ENCODE measurements around the gene SHC1. TPM values are rescaled to one million over a fixed set of nuclear protein-coding genes. Genes with fewer than 3 reads are reported as not detected.

SHC1 gene
- total RNA-seq, 2 donors from 2014 or later: 98.3 to 104 TPM

DNA sequence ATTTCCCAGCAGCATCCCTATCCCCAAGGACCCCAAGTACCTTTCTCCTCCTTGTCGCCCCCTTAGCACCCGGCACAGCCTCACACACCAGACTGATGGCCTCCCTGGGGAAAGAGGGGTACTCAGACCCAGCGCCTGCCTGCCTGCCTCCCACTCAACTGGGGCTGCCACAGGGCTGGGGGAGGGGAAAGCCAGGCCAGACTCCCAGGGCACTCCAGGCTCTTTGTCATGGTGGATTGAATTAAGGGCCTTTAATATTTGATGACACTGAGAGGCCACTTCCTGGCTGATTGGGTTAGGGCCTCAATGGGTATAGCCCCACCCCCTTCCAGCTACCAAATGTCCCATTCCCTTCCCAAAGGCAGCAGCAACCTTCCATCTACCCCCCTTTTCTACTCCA lies 1.8 kb downstream of the SHC1 start:
- no peak overlapping the region for H3K27ac ChIP-seq
- H3K4me1 ChIP-seq: peaks cover 21% of the 10 kb centered on the region
- DNase-seq: no peak
- intact Hi-C loops (cut with DNase I): no loop called here
- H3K27me3 ChIP-seq: no peaks in the 10 kb centered on the region
- no peak overlapping the region for H3K9ac ChIP-seq (ENCODE audit: low read depth in 2 of 2, low read length in 2 of 2)
- H3K9me3 ChIP-seq: no peaks in the 10 kb centered on the region
- H3K4me3 ChIP-seq: no peak overlapping the region
- peaks cover 19% of the 10 kb centered on the region for H3K36me3 ChIP-seq
- TF ChIP-seq CTCF (IDR thresholded peaks at IDR 0.05): no peak

- DNase-seq: no peak
- Histone ChIP-seq H3K4me1 (peaks cover 21% of the 10 kb centered on the region), H3K36me3 (peaks cover 23% of the 10 kb centered on the region), H3K9ac (ENCODE audit: low read depth in 2 of 2, low read length in 2 of 2) (no peak overlapping the region), H3K9me3 (no peaks in the 10 kb centered on the region), H3K27ac (no peak overlapping the region), H3K4me3 (no peak overlapping the region), H3K27me3 (no peaks in the 10 kb centered on the region)
- intact Hi-C loops (cut with DNase I): no loop called here
- TF ChIP-seq CTCF (IDR thresholded peaks at IDR 0.05): no peak
These were observed 3.1 kb downstream of the SHC1 start for GRCh38 chr1:154967331-154967950.

DNA sequence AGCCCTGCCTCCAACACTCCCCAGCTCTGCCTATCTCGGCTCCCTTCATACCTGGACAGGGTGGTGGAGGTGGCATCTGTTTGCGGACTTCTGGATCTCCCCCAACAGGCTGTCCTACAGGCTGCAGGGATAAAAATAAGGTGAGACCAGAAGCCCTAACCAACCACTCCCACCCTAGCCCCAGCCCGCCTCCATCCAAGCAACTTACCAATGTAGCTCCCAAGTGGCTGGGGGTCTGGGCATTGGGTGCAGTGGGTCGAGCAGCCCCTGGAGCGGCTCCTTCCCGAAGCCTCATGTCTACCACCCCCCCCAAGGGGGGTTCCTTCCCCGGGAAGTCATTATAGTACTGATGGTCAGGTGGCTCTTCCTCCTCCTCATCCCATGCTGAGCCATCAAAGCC lies 4.4 kb downstream of the SHC1 start:
- peaks cover 9% of the 10 kb centered on the region for H3K4me1 ChIP-seq
- no peaks in the 10 kb centered on the region for H3K9me3 ChIP-seq
- intact Hi-C loops (cut with DNase I): no loop called here
- H3K36me3 ChIP-seq: peaks cover 23% of the 10 kb centered on the region
- no peaks in the 10 kb centered on the region for H3K27me3 ChIP-seq
- H3K4me3 ChIP-seq: no peak overlapping the region
- no peak overlapping the region for H3K27ac ChIP-seq
- no peak for TF ChIP-seq CTCF (IDR thresholded peaks at IDR 0.05)
- no peak for DNase-seq
- no peak overlapping the region for H3K9ac ChIP-seq (ENCODE audit: low read depth in 2 of 2, low read length in 2 of 2)

GRCh38 chr1:154964359-154964758 lies 6.2 kb downstream of the SHC1 start:
- no peaks in the 10 kb centered on the region for H3K9me3 ChIP-seq
- H3K27me3 ChIP-seq: no peaks in the 10 kb centered on the region
- no peak for DNase-seq
- peaks cover 13% of the 10 kb centered on the region for H3K4me1 ChIP-seq
- intact Hi-C loops (cut with DNase I): no loop called here
- no peak overlapping the region for H3K27ac ChIP-seq
- no peak overlapping the region for H3K4me3 ChIP-seq
- H3K9ac ChIP-seq (ENCODE audit: low read depth in 2 of 2, low read length in 2 of 2): no peak overlapping the region
- no peak for TF ChIP-seq CTCF (IDR thresholded peaks at IDR 0.05)
- peaks cover 23% of the 10 kb centered on the region for H3K36me3 ChIP-seq

GRCh38 chr1:154963643-154964042 lies 6.9 kb downstream of the SHC1 start:
- peaks cover 23% of the 10 kb centered on the region for H3K36me3 ChIP-seq
- no peak overlapping the region for H3K27ac ChIP-seq

More at GRCh38 chr1:154963643-154964042, 6.9 kb downstream of the SHC1 start:
- TF ChIP-seq CTCF (IDR thresholded peaks at IDR 0.05): no peak
- Histone ChIP-seq H3K4me3 (no peak overlapping the region), H3K4me1 (peaks cover 13% of the 10 kb centered on the region), H3K9ac (ENCODE audit: low read depth in 2 of 2, low read length in 2 of 2) (no peak overlapping the region), H3K27me3 (no peaks in the 10 kb centered on the region), H3K9me3 (no peaks in the 10 kb centered on the region)
- no peak for DNase-seq
- intact Hi-C loops (cut with DNase I): no loop called here

Data from colonic mucosa (tissue), 4 donors.